ENCODE results near the gene ZNF335.

- TF ChIP-seq, protein P1, sequence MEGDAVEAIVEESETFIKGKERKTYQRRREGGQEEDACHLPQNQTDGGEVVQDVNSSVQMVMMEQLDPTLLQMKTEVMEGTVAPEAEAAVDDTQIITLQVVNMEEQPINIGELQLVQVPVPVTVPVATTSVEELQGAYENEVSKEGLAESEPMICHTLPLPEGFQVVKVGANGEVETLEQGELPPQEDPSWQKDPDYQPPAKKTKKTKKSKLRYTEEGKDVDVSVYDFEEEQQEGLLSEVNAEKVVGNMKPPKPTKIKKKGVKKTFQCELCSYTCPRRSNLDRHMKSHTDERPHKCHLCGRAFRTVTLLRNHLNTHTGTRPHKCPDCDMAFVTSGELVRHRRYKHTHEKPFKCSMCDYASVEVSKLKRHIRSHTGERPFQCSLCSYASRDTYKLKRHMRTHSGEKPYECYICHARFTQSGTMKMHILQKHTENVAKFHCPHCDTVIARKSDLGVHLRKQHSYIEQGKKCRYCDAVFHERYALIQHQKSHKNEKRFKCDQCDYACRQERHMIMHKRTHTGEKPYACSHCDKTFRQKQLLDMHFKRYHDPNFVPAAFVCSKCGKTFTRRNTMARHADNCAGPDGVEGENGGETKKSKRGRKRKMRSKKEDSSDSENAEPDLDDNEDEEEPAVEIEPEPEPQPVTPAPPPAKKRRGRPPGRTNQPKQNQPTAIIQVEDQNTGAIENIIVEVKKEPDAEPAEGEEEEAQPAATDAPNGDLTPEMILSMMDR (IDR thresholded peaks at IDR 0.05) = no peak
- TF ChIP-seq POLR2A (IDR thresholded peaks at IDR 0.05) = no peak
Observed at GRCh38 chr20:45919542-45920399, 52.2 kb downstream of the ZNF335 start.
